Measurements from ENCODE around the gene RFX4. TPM values are rescaled to one million over a fixed set of nuclear protein-coding genes. Genes with fewer than 3 reads are reported as not detected.

Gene RFX4
- total RNA-seq, 6 donors from 2014 or later, result not detected

GRCh38 chr12:106801167-106801708 lies 218.4 kb downstream of the RFX4 start:
- peaks cover 0 to 11% (median 0%) of the 10 kb centered on the region in 4 donors for H3K36me3 ChIP-seq
- H3K4me1 ChIP-seq, result no peaks in the 10 kb centered on the region
- no peak overlapping the region for H3K27ac ChIP-seq
- H3K9me3 ChIP-seq, result no peaks in the 10 kb centered on the region
- no peaks in the 10 kb centered on the region for H3K27me3 ChIP-seq
- DNase-seq, result no peak
- no peak overlapping the region for H3K4me3 ChIP-seq
- TF ChIP-seq POLR2A (IDR thresholded peaks at IDR 0.05) (no peak), EP300 (IDR thresholded peaks at IDR 0.05) (no peak), POLR2AphosphoS5 (IDR thresholded peaks at IDR 0.05) (no peak)
- TF ChIP-seq, protein P1, sequence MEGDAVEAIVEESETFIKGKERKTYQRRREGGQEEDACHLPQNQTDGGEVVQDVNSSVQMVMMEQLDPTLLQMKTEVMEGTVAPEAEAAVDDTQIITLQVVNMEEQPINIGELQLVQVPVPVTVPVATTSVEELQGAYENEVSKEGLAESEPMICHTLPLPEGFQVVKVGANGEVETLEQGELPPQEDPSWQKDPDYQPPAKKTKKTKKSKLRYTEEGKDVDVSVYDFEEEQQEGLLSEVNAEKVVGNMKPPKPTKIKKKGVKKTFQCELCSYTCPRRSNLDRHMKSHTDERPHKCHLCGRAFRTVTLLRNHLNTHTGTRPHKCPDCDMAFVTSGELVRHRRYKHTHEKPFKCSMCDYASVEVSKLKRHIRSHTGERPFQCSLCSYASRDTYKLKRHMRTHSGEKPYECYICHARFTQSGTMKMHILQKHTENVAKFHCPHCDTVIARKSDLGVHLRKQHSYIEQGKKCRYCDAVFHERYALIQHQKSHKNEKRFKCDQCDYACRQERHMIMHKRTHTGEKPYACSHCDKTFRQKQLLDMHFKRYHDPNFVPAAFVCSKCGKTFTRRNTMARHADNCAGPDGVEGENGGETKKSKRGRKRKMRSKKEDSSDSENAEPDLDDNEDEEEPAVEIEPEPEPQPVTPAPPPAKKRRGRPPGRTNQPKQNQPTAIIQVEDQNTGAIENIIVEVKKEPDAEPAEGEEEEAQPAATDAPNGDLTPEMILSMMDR (IDR thresholded peaks at IDR 0.05), result no peak
- ATAC-seq (ENCODE audit: low FRiP score in 2 of 2), result no peak
- 35 to 43% methylated on average over 1 of the region's 1 CpG for WGBS, 2 donors

GRCh38 chr12:106801830-106802533 lies 219.2 kb downstream of the RFX4 start:
- peaks cover 0 to 13% (median 0%) of the 10 kb centered on the region in 4 donors for H3K36me3 ChIP-seq
- no peaks in the 10 kb centered on the region for H3K9me3 ChIP-seq
- H3K27ac ChIP-seq, result no peak overlapping the region
- TF ChIP-seq, protein P1 (IDR thresholded peaks at IDR 0.05), result no peak
- TF ChIP-seq EP300 (IDR thresholded peaks at IDR 0.05) (no peak), POLR2AphosphoS5 (IDR thresholded peaks at IDR 0.05) (no peak), POLR2A (IDR thresholded peaks at IDR 0.05) (no peak)
- H3K4me1 ChIP-seq, result no peaks in the 10 kb centered on the region
- ATAC-seq (ENCODE audit: low FRiP score in 2 of 2), result no peak
- 90 to 93% methylated on average over 4 of the region's 4 CpGs for WGBS, 2 donors
- no peak for DNase-seq
- no peak overlapping the region for H3K4me3 ChIP-seq
- H3K27me3 ChIP-seq, result no peaks in the 10 kb centered on the region

DNA sequence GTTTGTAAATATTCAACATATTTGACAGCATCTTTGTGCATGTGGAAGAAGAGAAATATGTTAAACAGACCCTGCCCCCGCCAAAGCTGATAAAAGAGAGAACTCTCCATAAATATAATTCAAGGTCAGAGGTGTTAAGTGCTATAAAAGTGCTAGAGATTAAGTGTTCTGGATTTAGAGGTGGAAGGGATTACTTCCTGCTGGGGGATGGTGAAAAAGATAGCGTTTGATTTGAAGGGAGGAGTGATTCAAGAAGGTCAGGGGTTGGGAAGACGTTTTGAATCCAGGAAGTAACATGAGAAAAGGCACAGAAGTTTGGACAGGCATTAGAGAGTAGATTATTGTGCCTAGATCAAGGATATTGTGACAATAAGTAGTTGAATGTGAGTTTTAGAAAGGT lies 221.9 kb downstream of the RFX4 start:
- Histone ChIP-seq H3K27ac (no peak overlapping the region), H3K9me3 (no peaks in the 10 kb centered on the region), H3K27me3 (no peaks in the 10 kb centered on the region), H3K4me1 (no peaks in the 10 kb centered on the region), H3K4me3 (no peak overlapping the region), H3K36me3 (peaks cover 0 to 13% (median 0%) of the 10 kb centered on the region in 4 donors)
- WGBS, 2 donors, result 52 to 61% methylated on average over 3 of the region's 3 CpGs
- ATAC-seq (ENCODE audit: low FRiP score in 2 of 2), result no peak
- TF ChIP-seq EP300 (IDR thresholded peaks at IDR 0.05) (no peak), POLR2A (IDR thresholded peaks at IDR 0.05) (no peak), POLR2AphosphoS5 (IDR thresholded peaks at IDR 0.05) (no peak)
- TF ChIP-seq, protein P1 (IDR thresholded peaks at IDR 0.05), result no peak
- no peak for DNase-seq

Other genes starting within 250 kb of the RFX4 start
- 10 to 100 TPM in 3 of 6 donors, 1 to 10 TPM in 3; 7.2 to 14.7 (median 10.6) TPM for gene POLR3B, start 225.3 kb upstream of the RFX4 start, total RNA-seq
- gene RIC8B, start 191.7 kb downstream of the RFX4 start, total RNA-seq, result 10 to 100 TPM in 4 of 6 donors, 1 to 10 TPM in 2; 7.8 to 27.2 (median 10.8) TPM

Measured in upper lobe of left lung (tissue), 6 donors.